T follicular helper cell (primary cell): Measurements from ENCODE around the gene ALAS1.
"Not testable (repeated sequence)": the region's sequence is repeated elsewhere in the genome, so short reads cannot be mapped to it uniquely, and the experiment has no call there.

Experiments
- DNase-seq: peaks from one replicate; pipeline ENCODE4 v3.0.0-alpha.2; 2020; ENCODE audit warnings: low read depth
- total RNA-seq, 2 experiments: gene quantifications; one replicate each; lab custom pipeline; 2026; lab: John Stamatoyannopoulos, UW

ALAS1 gene
- 42.1 to 73.8 reads per million in 2 experiments for total RNA-seq

GRCh38 chr3:52197842-52198625 lies at the start of gene ALAS1:
TSS of gene ALAS1 (plus strand) at chr3:52198160. CDS start at chr3:52199242, 1,082 bp downstream.
- DNase-seq = peak; percentile 90

GRCh38 chr3:52149021-52149420 lies 48.9 kb upstream of the ALAS1 start:
- no peak for DNase-seq

GRCh38 chr3:52149726-52150125 lies 48.2 kb upstream of the ALAS1 start:
- DNase-seq = no peak

GRCh38 chr3:52150357-52150756 lies 47.6 kb upstream of the ALAS1 start:
- no peak for DNase-seq

GRCh38 chr3:52150860-52151259 lies 47.1 kb upstream of the ALAS1 start:
- no peak for DNase-seq

- not testable (repeated sequence) for DNase-seq
Measured at GRCh38 chr3:52151991-52152390, 46.0 kb upstream of the ALAS1 start.

GRCh38 chr3:52153389-52154096 lies 44.4 kb upstream of the ALAS1 start:
- no peak for DNase-seq

- peak; percentile 75 for DNase-seq
Measured at GRCh38 chr3:52154135-52155094, 43.5 kb upstream of the ALAS1 start, which contains the start of gene POC1A. TSS of gene POC1A (minus strand) at chr3:52154423. CDS start at chr3:52154372, 51 bp downstream.

- DNase-seq = no peak
Measured at GRCh38 chr3:52155912-52156311, 42.0 kb upstream of the ALAS1 start.

GRCh38 chr3:52159503-52159902 lies 38.5 kb upstream of the ALAS1 start:
- no peak for DNase-seq

- DNase-seq = no peak
Measured at GRCh38 chr3:52162250-52162872, 35.6 kb upstream of the ALAS1 start.

- no peak for DNase-seq
Measured at GRCh38 chr3:52167240-52167639, 30.7 kb upstream of the ALAS1 start.

- not testable (repeated sequence) for DNase-seq
Measured at GRCh38 chr3:52170217-52170616, 27.7 kb upstream of the ALAS1 start.

- DNase-seq = no peak
Measured at GRCh38 chr3:52171514-52172261, 26.3 kb upstream of the ALAS1 start.

- DNase-seq = no peak
Measured at GRCh38 chr3:52172262-52172757, 25.6 kb upstream of the ALAS1 start.

- DNase-seq = no peak
Measured at GRCh38 chr3:52173101-52173500, 24.9 kb upstream of the ALAS1 start.

GRCh38 chr3:52174896-52175295 lies 23.1 kb upstream of the ALAS1 start:
- no peak for DNase-seq

- DNase-seq = no peak
Measured at GRCh38 chr3:52175416-52176179, 22.4 kb upstream of the ALAS1 start.

- no peak for DNase-seq
Measured at GRCh38 chr3:52176180-52176752, 21.7 kb upstream of the ALAS1 start.
